Esophagus muscularis mucosa (tissue), 4 donors: Measurements from ENCODE around the gene STUM. TPM values are rescaled to one million over a fixed set of nuclear protein-coding genes. Genes with fewer than 3 reads are reported as not detected.

Source experiments
- DNase-seq: peaks from one replicate; pipeline ENCODE4 v3.0.0-alpha.2; 2017; ENCODE audit errors: extremely low spot score
- H3K27ac ChIP-seq, 4 donors: fragments of 200-600 bp; sonication (generic); replicated peaks in 1 of 4; 1 replicate in 3 of 4; 2 replicates in 1 of 4; pipeline ENCODE4 v1.5.1; 2016 to 2019; ENCODE audit warnings: mild to moderate bottlenecking in 1 of 4
- H3K27me3 ChIP-seq, 4 donors: fragments of 200-600 bp; sonication (generic); one replicate each; pipeline versions ENCODE4 v1.5.1 to v1.6.0; 2016 to 2019
- H3K36me3 ChIP-seq, 4 donors: fragments of 200-600 bp; sonication (generic); one replicate each; pipeline ENCODE4 v1.5.1; 2016 to 2019
- H3K4me1 ChIP-seq, 4 donors: fragments of 200-600 bp; sonication (generic); one replicate each; pipeline ENCODE4 v1.5.1; 2016 to 2019
- H3K4me3 ChIP-seq, 4 donors: fragments of 200-600 bp; sonication (generic); 1 replicate in 2 of 4; 2 replicates in 2 of 4; pipeline ENCODE4 v1.5.1; 2016 to 2019; ENCODE audit warnings: mild to moderate bottlenecking in 4 of 4, moderate library complexity in 1 of 4
- H3K9me3 ChIP-seq, 4 donors: fragments of 200-600 bp; sonication (generic); 1 replicate in 3 of 4; 2 replicates in 1 of 4; pipeline ENCODE4 v1.5.1; 2016 to 2019
- EP300 ChIP-seq: sonication (generic); formaldehyde crosslinking; IDR thresholded peaks from one replicate; pipeline ENCODE4 v1.6.1; 2017; ENCODE audit warnings: antibody characterized with exemption
- POLR2A ChIP-seq: fragments of 450-650 bp; IDR thresholded peaks from one replicate; pipeline ENCODE4 v1.6.1; 2017; ENCODE audit warnings: antibody characterized with exemption, moderate library complexity, mild to moderate bottlenecking, low read depth
- POLR2AphosphoS5 ChIP-seq, 2 donors: sonication (generic); formaldehyde crosslinking; IDR thresholded peaks; one replicate each; pipeline ENCODE4 v1.6.1; 2017; ENCODE audit warnings: antibody characterized with exemption in 2 of 2
- WGBS: methylation state at CpG from one replicate; pipeline ENCODE4 v1.1.5; 2018; 5-methylcytosine and 5-hydroxymethylcytosine counted together
- intact Hi-C: fragments of 100-400 bp; cut with DNase I; formaldehyde crosslinking; loops from one replicate; pipeline ENCODE4 v1.15.1; 2023
- total RNA-seq, 4 donors: library from RNA; depleted of rRNA; stranded (reverse); fragments of >200 nt; gene quantifications; one replicate each; pipeline versions ENCODE4 v1.1.0 to v1.2.1, GENCODE V29; 2016
- TF ChIP-seq, protein P1 (sequence below), 3 experiments: fragments of 200-600 bp in 2 of 3; fragments of 450-650 bp in 1 of 3; sonication (generic) in 2 of 3; IDR thresholded peaks; one replicate each; pipeline ENCODE4 v1.5.1; 2017 to 2019; ENCODE audit warnings: antibody characterized with exemption in 3 of 3, mild to moderate bottlenecking in 2 of 3, moderate library complexity in 1 of 3

STUM gene
- total RNA-seq, 4 donors from 2014 or later = 3.1 to 7.6 (median 6.3) TPM

DNA sequence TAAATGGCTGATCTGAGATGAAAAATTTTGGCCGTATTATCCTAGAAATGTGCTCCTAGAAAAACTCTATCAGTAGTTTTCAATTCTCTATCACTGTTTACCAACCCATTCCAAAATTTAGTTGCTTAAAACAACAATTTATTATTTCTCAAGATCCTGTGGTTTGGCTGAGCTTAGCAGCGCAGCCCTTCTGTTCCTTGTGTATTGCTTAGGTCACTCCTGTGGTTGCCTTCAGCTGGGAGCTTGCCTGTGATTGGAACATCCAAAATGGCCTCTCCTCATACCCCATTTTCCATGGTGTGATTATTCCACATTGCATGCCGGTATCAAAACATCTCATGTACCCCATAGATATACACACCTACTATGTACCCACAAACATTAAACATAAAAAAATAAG is 22.8 kb upstream of the STUM start:
- Histone ChIP-seq H3K36me3 (no peaks in the 10 kb centered on the region), H3K27me3 (no peaks in the 10 kb centered on the region), H3K9me3 (peaks cover 0 to 5% (median 0%) of the 10 kb centered on the region in 4 donors), H3K4me3 (no peak overlapping the region), H3K4me1 (peaks cover 0 to 14% (median 12%) of the 10 kb centered on the region in 4 donors), H3K27ac (no peak overlapping the region)
- no peak for DNase-seq
- TF ChIP-seq EP300 (no peak), POLR2A (no peak), POLR2AphosphoS5 (IDR thresholded peaks at IDR 0.05) (no peak)
- TF ChIP-seq, protein P1, sequence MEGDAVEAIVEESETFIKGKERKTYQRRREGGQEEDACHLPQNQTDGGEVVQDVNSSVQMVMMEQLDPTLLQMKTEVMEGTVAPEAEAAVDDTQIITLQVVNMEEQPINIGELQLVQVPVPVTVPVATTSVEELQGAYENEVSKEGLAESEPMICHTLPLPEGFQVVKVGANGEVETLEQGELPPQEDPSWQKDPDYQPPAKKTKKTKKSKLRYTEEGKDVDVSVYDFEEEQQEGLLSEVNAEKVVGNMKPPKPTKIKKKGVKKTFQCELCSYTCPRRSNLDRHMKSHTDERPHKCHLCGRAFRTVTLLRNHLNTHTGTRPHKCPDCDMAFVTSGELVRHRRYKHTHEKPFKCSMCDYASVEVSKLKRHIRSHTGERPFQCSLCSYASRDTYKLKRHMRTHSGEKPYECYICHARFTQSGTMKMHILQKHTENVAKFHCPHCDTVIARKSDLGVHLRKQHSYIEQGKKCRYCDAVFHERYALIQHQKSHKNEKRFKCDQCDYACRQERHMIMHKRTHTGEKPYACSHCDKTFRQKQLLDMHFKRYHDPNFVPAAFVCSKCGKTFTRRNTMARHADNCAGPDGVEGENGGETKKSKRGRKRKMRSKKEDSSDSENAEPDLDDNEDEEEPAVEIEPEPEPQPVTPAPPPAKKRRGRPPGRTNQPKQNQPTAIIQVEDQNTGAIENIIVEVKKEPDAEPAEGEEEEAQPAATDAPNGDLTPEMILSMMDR (IDR thresholded peaks at IDR 0.05) = no peak
- 90% methylated on average over 3 of the region's 3 CpGs for WGBS
- intact Hi-C loops = no loop called here

DNA sequence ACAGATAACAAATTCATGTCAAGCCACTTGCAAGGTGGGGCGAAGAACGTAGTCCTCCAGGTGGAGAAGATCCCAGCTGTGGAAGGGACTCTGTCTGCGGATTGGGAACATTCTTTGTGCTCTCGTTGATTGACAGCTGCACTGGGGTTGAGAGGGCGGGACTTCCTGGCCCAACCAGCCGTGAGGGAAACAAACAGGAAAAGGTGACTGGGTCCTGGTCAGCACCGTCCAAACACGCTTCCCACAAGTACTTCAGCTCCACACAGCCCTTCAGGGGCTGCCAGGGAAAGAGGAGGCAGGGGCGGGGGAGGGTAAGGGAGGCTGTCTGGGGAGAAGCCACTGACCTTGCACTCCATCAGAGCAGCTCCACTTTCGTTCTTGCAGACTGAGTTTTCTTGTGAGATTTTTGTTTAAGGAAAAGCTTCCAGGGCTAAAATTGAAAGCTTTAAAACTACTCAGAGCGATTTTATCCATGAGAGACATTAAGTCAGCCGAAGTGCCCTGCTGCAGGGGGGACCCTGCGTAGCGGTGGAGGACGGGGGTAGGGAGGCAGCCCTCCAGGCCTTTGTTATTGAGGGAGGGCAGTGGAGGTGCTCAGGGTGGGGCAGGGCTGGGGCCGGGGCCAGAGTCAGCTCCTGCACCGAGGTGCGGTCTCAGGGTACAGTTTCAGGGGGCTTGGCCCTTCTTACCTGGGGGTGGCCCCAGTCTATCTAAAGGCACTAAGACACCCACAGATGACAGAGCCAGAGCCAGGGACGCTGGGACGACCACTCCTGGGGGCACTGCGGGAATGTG is 21.6 kb upstream of the STUM start:
- intact Hi-C loops = no loop called here
- Histone ChIP-seq H3K27me3 (no peaks in the 10 kb centered on the region), H3K4me1 (peaks cover 0 to 14% (median 12%) of the 10 kb centered on the region in 4 donors), H3K4me3 (peak overlapping the region; percentile 30 to 39 (median 36)), H3K27ac (peak overlapping the region in 2 of 4 donors; percentile 33 to 35), H3K9me3 (peaks cover 0 to 5% (median 0%) of the 10 kb centered on the region in 4 donors), H3K36me3 (no peaks in the 10 kb centered on the region)
- DNase-seq = no peak
- TF ChIP-seq, protein P1 (IDR thresholded peaks at IDR 0.05) = no peak
- no peak for TF ChIP-seq POLR2AphosphoS5 (IDR thresholded peaks at IDR 0.05)
- no peak for TF ChIP-seq POLR2A
- no peak for TF ChIP-seq EP300
- 68% methylated on average over 18 of the region's 21 CpGs for WGBS

DNA sequence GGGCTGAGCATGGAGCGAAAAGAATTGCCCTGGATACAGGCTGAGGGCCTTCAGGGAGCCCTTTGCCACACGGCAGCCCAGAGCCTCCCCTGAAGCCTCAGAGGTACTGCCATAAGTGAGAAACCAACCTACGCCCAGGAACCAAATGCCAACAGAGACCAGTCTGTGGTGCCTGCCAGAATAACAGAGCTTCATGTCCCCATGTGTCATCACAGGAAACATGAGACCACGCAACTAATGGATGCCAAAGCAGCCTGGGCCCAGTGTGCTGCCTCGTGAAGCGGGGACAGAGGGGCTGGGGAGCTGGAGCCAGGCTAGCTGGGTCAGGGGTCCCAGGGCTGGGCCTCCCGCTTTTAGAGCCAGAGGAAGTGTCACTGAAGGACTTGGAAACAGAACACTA is 18.7 kb upstream of the STUM start:
- 92% methylated on average over 6 of the region's 7 CpGs for WGBS
- intact Hi-C loops = no loop called here
- Histone ChIP-seq H3K4me3 (no peak overlapping the region), H3K27me3 (no peaks in the 10 kb centered on the region), H3K27ac (no peak overlapping the region), H3K36me3 (no peaks in the 10 kb centered on the region), H3K4me1 (peaks cover 0 to 14% (median 12%) of the 10 kb centered on the region in 4 donors), H3K9me3 (peaks cover 0 to under 1% (median 0%) of the 10 kb centered on the region in 4 donors)
- TF ChIP-seq EP300 = no peak
- no peak for TF ChIP-seq POLR2AphosphoS5 (IDR thresholded peaks at IDR 0.05)
- DNase-seq = no peak

DNA sequence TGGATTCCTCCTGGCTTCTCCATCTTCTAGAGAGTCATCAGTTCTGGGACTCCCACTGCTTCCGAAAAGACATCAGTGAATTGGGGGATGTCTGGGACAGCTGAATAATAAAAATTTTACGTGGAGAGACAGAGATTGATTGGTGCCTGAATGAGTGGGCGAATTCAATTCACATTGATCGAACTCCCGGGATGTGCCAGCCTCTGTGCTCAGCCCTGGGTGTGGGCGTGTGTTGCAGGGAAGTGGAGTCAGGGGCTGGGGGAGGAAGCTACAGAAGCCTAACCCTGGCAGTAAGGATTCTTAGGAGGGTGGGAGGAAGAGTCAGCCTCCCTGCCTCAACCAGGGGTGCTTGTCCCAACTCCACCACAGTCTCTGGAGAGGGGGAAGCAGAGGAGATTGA is 18.0 kb upstream of the STUM start:
- TF ChIP-seq, protein P1 (IDR thresholded peaks at IDR 0.05) = no peak
- no peak for TF ChIP-seq POLR2A
- TF ChIP-seq POLR2AphosphoS5 (IDR thresholded peaks at IDR 0.05) = no peak
- no peak for TF ChIP-seq EP300
- WGBS = 84% methylated on average over 6 of the region's 6 CpGs

DNA sequence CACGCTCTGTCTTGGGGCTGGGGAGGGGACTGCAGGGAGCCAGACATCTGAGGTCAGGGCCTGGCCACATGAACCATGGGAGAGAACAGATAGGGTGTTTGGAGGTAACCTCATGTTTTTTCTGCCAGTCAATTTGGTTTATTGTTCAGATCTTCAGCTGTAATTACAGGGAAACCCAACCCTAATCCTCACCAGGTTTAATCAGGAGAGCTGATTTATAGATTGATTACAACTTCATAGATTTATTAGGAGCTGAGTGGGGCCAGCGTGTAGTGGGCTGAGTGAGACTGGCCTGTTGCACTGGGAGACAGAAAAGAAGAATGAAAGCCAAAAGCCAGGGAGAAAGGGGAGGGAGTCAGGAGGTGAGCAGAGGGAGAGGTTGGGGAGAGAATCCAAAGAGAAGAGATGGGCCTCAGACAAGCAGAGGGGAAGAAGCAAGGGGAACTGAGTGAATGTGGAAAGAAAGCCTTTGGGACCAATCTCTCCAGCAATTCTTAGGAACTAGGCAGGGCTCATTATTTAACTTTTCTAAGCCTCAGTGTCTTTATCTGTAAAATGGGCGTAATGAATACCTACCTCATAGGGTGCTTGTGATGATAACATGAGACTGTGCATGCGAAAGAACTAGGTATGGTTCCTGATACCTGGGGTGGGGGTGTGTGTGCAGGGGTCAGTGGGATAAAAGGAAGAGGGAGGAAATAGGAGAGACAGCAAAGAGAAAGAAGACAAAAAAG is 17.0 kb upstream of the STUM start:
- WGBS = 90% methylated on average over 4 of the region's 4 CpGs
- Histone ChIP-seq H3K4me1 (peaks cover 0 to 9% (median 8%) of the 10 kb centered on the region in 4 donors), H3K36me3 (no peaks in the 10 kb centered on the region), H3K27me3 (no peaks in the 10 kb centered on the region), H3K9me3 (no peaks in the 10 kb centered on the region), H3K27ac (no peak overlapping the region), H3K4me3 (no peak overlapping the region)
- no peak for DNase-seq
- TF ChIP-seq POLR2AphosphoS5 (IDR thresholded peaks at IDR 0.05) (no peak), POLR2A (no peak)
- intact Hi-C loops = no loop called here

More for the DNA sequence above, 18.0 kb upstream of the STUM start:
- H3K4me1 ChIP-seq = peaks cover 0 to 14% (median 12%) of the 10 kb centered on the region in 4 donors
- H3K4me3 ChIP-seq = no peak overlapping the region
- no peaks in the 10 kb centered on the region for H3K27me3 ChIP-seq
- DNase-seq = no peak
- intact Hi-C loops = no loop called here
- no peak overlapping the region for H3K27ac ChIP-seq
- H3K36me3 ChIP-seq = no peaks in the 10 kb centered on the region
- no peaks in the 10 kb centered on the region for H3K9me3 ChIP-seq
